ENCODE measurements around the gene TBC1D21.
"Not testable (repeated sequence)": the region's sequence is repeated elsewhere in the genome, so short reads cannot be mapped to it uniquely, and the experiment has no call there.

Gene TBC1D21

GRCh38 chr15:73930371-73930770 is 57.0 kb downstream of the TBC1D21 start:
- DNase-seq (ENCODE audit: low read depth), result no peak

DNA sequence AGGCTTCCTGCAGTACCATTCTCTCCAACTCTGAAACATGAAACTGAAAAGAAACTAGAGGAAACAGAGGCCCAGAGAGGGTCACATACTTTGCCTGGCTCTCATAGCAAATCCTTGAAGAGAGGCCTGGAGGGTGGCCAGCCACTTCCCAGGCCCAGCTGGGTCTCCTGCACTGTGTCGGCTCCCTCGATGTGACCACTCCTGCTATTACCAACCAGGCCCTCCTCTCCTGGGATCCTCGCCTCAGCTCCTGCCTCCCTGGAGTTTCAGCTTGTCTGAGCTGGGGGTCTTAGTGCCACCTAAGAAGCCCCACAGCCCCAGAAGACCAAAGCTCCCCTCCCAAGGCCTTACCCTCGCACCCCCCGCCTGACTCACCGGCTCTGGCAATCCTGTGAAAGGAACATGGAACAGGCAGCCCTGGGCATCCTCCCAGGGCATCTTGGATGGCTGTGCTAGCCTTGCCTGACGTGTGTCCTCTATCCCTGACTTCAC is 57.5 kb downstream of the TBC1D21 start:
- DNase-seq (ENCODE audit: low read depth), result no peak

- DNase-seq (ENCODE audit: low read depth), result no peak
Observed at GRCh38 chr15:73931441-73931840, 58.1 kb downstream of the TBC1D21 start.

- DNase-seq (ENCODE audit: low read depth), result no peak
Observed at GRCh38 chr15:73932381-73933191, 59.2 kb downstream of the TBC1D21 start.

DNA sequence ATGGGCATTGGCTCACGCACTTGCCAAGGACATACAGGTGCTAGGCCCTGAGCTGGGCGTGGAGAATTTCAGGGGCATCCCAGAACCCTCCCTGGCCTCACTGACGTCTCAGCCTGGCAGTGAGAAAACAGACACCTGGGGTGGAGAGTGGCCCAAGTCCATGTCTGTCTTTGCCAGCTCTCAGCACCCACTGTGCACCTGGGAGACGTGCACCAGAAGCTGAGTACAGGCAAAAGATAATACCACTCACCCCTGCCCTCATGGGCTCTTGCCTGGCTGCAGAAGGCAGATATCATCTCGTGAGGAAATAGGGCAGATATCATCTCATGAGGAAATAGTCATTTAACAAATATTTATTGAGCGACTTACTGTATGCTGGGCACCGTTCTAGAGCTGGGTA is 60.9 kb downstream of the TBC1D21 start:
- no peak for DNase-seq (ENCODE audit: low read depth)

GRCh38 chr15:73935547-73935946 is 62.2 kb downstream of the TBC1D21 start:
- DNase-seq (ENCODE audit: low read depth), result no peak

GRCh38 chr15:73936181-73936580 is 62.8 kb downstream of the TBC1D21 start:
- DNase-seq (ENCODE audit: low read depth), result no peak

DNA sequence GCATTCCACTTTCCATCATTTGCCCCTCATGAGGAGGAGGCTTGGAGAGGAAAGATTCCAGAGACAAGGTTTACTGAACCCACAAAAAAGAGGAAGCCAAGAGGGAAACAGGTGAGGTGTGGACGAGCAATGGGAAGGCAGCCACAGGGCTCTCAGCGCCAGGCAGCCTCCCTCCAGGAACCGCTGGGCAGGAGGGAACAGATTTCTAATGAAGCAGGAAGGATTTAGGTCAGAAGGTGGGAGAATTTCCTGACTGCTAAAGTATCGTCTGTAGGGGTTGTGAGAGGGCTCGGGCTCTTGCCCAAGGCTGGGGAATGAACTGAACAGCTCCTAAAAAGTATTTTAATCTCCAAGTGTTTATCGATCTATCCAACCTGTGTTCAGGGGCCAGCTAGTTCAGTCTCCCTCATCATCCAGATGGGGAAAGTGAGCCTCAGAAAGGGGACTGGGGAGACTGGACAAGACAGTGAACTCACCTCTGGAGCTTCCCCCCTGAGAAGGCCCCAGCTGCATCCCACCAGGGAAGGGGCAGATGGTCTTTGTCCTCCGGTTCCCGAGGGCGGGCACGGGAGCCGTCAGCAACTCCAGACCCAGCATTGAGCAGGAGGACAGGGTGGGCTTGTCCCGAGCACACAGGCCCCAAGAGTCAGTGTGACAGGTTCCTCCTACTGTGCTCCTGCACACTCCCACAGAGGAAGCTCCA is 63.4 kb downstream of the TBC1D21 start:
- DNase-seq (ENCODE audit: low read depth), result no peak

DNA sequence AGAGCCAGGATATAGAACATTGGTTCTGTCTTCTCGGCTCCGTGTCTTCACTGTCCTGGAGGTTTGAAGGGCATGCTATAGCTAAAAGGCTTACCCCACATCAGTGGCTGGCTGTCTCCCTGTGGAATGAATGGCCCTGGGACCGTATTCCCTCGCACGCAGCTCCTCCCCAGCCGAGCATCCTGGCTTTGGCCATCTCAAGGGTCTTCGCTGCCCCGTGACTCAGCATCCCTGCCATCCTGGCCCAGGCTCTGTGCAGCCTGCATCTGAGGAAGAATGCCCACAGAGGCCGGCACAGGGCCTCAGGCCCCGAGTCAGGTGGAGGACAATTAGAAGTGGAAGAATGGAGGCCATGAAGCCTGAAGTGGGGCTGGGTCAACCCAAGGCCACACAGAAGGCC is 63.9 kb downstream of the TBC1D21 start:
- DNase-seq (ENCODE audit: low read depth), result no peak

- DNase-seq (ENCODE audit: low read depth), result no peak
Observed at GRCh38 chr15:73937726-73938125, 64.4 kb downstream of the TBC1D21 start.

GRCh38 chr15:73938516-73938915 is 65.2 kb downstream of the TBC1D21 start:
- not testable (repeated sequence) for DNase-seq (ENCODE audit: low read depth)
